OCI-LY7 (cell line): Measurements from ENCODE around the gene RALGAPA2. TPM values are rescaled to one million over a fixed set of nuclear protein-coding genes. Genes with fewer than 3 reads are reported as not detected.

Experiments
- BruUV-seq: library from RNA; stranded (reverse); fragments of 400-500 nt; replicated peaks from 2 replicates; lab custom pipeline; 2021; lab: Mats Ljungman, UMichigan
- CTCF ChIA-PET: fragments of 300-600 bp; sonication (Branson Sonifier 250); formaldehyde crosslinking; loops from one replicate; lab custom pipeline; 2022; ENCODE audit warnings: antibody characterized with exemption; ENCODE audit not compliant: unreplicated experiment; lab: Charles Lee
- POLR2A ChIA-PET: fragments of 300-600 bp; sonication (Branson Sonifier 250); formaldehyde crosslinking; loops from one replicate; lab custom pipeline; 2022; ENCODE audit warnings: antibody characterized with exemption; lab: Charles Lee
- DNase-seq: peaks from one replicate; pipeline ENCODE4 v3.0.0-alpha.2; 2015; ENCODE audit warnings: low spot score
- H2AFZ ChIP-seq: fragments of 200-600 bp; sonication (generic), shearing (Covaris generic); 2 replicates; pipeline ENCODE4 v1.6.1; 2014; ENCODE audit warnings: mild to moderate bottlenecking, antibody characterized with exemption, low read length, moderate library complexity
- H3K27ac ChIP-seq: fragments of 200-600 bp; sonication (generic); 2 replicates; pipeline ENCODE4 v1.5.1; 2014; ENCODE audit warnings: mixed run types, low read depth, mild to moderate bottlenecking, moderate library complexity, low read length, inconsistent platforms; ENCODE audit not compliant: poor library complexity, severe bottlenecking
- H3K36me3 ChIP-seq: fragments of 200-600 bp; sonication (generic); 2 replicates; pipeline ENCODE4 v1.6.1; 2014; ENCODE audit warnings: mild to moderate bottlenecking, antibody characterized with exemption, low read length, moderate library complexity, mixed read lengths; ENCODE audit not compliant: insufficient read depth
- H3K4me1 ChIP-seq: fragments of 200-600 bp; sonication (generic); 2 replicates; pipeline ENCODE4 v1.5.1; 2014; ENCODE audit warnings: mild to moderate bottlenecking, low read length; ENCODE audit not compliant: insufficient read depth, poor library complexity, severe bottlenecking
- H3K4me2 ChIP-seq: fragments of 200-600 bp; sonication (generic); 2 replicates; pipeline ENCODE4 v1.6.1; 2014; ENCODE audit warnings: mild to moderate bottlenecking, low read length
- H3K4me3 ChIP-seq: fragments of 200-600 bp; sonication (generic); 2 replicates; pipeline ENCODE4 v1.5.1; 2014; ENCODE audit warnings: mild to moderate bottlenecking, low read depth, low read length; ENCODE audit not compliant: poor library complexity, severe bottlenecking
- H3K79me2 ChIP-seq: fragments of 200-600 bp; sonication (generic); 2 replicates; pipeline ENCODE4 v1.6.1; 2016; ENCODE audit warnings: low read depth, mild to moderate bottlenecking, low read length, moderate library complexity, mixed read lengths; ENCODE audit not compliant: insufficient read depth
- H3K9me2 ChIP-seq: fragments of 200-600 bp; sonication (generic); 2 replicates; pipeline ENCODE4 v1.6.1; 2016; ENCODE audit warnings: mild to moderate bottlenecking, low read length, mixed read lengths; ENCODE audit not compliant: insufficient read depth
- H3K9me3 ChIP-seq: fragments of 200-600 bp; sonication (generic); 2 replicates; pipeline ENCODE4 v1.6.1; 2014; ENCODE audit warnings: mild to moderate bottlenecking, mixed run types, low read length, mixed read lengths
- H4K20me1 ChIP-seq: fragments of 200-600 bp; sonication (generic); 2 replicates; pipeline ENCODE4 v1.6.1; 2014; ENCODE audit warnings: mild to moderate bottlenecking, antibody characterized with exemption, low read length, moderate library complexity, mixed read lengths; ENCODE audit not compliant: insufficient read depth
- EZH2phosphoT487 ChIP-seq: fragments of 200-600 bp; sonication (generic); IDR thresholded peaks from 2 replicates; pipeline ENCODE4 v1.6.1; 2018; ENCODE audit warnings: low read depth, borderline replicate concordance, mild to moderate bottlenecking, mixed run types, antibody characterized with exemption, low read length, moderate library complexity, mixed read lengths
- intact Hi-C: fragments of 100-400 bp; cut with micrococcal nuclease; formaldehyde crosslinking; loops from one replicate; pipeline ENCODE4 v1.10.0; 2022; ENCODE audit not compliant: unreplicated experiment
- total RNA-seq, 2 experiments: library from RNA; depleted of rRNA in 1 of 2; stranded (reverse); fragments of >200 nt in 1 of 2; shearing (Covaris generic) in 1 of 2; gene quantifications; 2 replicates each; pipeline ENCODE4 v1.2.3, GENCODE V29; 2014 to 2022
- TF ChIP-seq, protein P1 (sequence below): fragments of 200-600 bp; sonication (generic); conservative IDR thresholded peaks from 2 replicates; pipeline ENCODE4 v1.5.1; 2014; ENCODE audit warnings: mild to moderate bottlenecking, antibody characterized with exemption, low read length, moderate library complexity, mixed read lengths

Gene RALGAPA2
- total RNA-seq, 2 experiments from 2014 or later = 9.1 to 17.8 TPM

DNA sequence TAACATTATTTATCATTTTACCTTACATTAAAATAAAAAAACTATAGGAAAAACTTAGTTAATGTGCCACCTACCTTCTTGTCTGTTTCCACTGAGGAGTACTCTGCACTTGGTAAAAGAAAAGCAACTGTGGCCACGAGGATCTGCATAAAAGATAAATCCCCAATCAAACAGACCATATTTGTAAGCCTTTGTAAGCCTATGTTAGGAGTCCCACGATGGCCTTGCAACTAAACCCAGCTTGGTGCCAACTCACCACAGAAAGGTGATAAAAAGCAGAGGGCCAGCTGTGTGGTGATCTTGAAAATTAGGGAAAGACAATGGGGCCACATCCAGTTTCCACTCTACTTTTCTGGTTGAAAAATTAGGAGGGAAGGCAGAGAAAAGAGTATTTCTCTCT, 187.7 kb downstream of the RALGAPA2 start:
- Histone ChIP-seq H3K9me2 (no peaks in the 10 kb centered on the region), H3K27ac (no peak overlapping the region), H3K36me3 (no peaks in the 10 kb centered on the region), H2AFZ (no peak overlapping the region), H3K4me2 (no peak overlapping the region), H3K4me3 (no peak overlapping the region), H4K20me1 (no peaks in the 10 kb centered on the region), H3K79me2 (no peaks in the 10 kb centered on the region), H3K9me3 (no peaks in the 10 kb centered on the region), H3K4me1 (no peaks in the 10 kb centered on the region)
- ChIA-PET CTCF (no interaction called here), POLR2A (no interaction called here)
- intact Hi-C loops = no loop called here
- TF ChIP-seq EZH2phosphoT487 = no peak
- TF ChIP-seq, protein P1, sequence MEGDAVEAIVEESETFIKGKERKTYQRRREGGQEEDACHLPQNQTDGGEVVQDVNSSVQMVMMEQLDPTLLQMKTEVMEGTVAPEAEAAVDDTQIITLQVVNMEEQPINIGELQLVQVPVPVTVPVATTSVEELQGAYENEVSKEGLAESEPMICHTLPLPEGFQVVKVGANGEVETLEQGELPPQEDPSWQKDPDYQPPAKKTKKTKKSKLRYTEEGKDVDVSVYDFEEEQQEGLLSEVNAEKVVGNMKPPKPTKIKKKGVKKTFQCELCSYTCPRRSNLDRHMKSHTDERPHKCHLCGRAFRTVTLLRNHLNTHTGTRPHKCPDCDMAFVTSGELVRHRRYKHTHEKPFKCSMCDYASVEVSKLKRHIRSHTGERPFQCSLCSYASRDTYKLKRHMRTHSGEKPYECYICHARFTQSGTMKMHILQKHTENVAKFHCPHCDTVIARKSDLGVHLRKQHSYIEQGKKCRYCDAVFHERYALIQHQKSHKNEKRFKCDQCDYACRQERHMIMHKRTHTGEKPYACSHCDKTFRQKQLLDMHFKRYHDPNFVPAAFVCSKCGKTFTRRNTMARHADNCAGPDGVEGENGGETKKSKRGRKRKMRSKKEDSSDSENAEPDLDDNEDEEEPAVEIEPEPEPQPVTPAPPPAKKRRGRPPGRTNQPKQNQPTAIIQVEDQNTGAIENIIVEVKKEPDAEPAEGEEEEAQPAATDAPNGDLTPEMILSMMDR = no peak
- BruUV-seq = no TSS peak
- no peak for DNase-seq

- intact Hi-C loops = no loop called here
- ChIA-PET POLR2A (no interaction called here), CTCF (no interaction called here)
- TF ChIP-seq EZH2phosphoT487 = no peak
- TF ChIP-seq, protein P1 = no peak
- DNase-seq = no peak
- Histone ChIP-seq H3K36me3 (no peaks in the 10 kb centered on the region), H2AFZ (no peak overlapping the region), H3K4me3 (no peak overlapping the region), H3K79me2 (no peaks in the 10 kb centered on the region), H3K27ac (no peak overlapping the region), H3K9me3 (no peaks in the 10 kb centered on the region), H3K4me2 (no peak overlapping the region), H3K9me2 (no peaks in the 10 kb centered on the region), H4K20me1 (no peaks in the 10 kb centered on the region), H3K4me1 (no peaks in the 10 kb centered on the region)
- BruUV-seq = no TSS peak
Observed at GRCh38 chr20:20521736-20522135, 190.7 kb downstream of the RALGAPA2 start.

GRCh38 chr20:20520776-20521175, 191.7 kb downstream of the RALGAPA2 start:
- ChIA-PET CTCF (no interaction called here), POLR2A (no interaction called here)
- H3K36me3 ChIP-seq = no peaks in the 10 kb centered on the region
- DNase-seq = no peak
- H4K20me1 ChIP-seq = no peaks in the 10 kb centered on the region
- no peak overlapping the region for H3K4me2 ChIP-seq
- no TSS peak for BruUV-seq
- no peak overlapping the region for H3K27ac ChIP-seq
- no peak for TF ChIP-seq EZH2phosphoT487
- TF ChIP-seq, protein P1 = no peak
- no peaks in the 10 kb centered on the region for H3K9me3 ChIP-seq
- no peak overlapping the region for H2AFZ ChIP-seq
- H3K9me2 ChIP-seq = no peaks in the 10 kb centered on the region
- intact Hi-C loops = no loop called here
- no peaks in the 10 kb centered on the region for H3K4me1 ChIP-seq
- no peaks in the 10 kb centered on the region for H3K79me2 ChIP-seq
- no peak overlapping the region for H3K4me3 ChIP-seq
